ENCODE results near the gene PDZD2.
"Not testable (repeated sequence)": the region's sequence is repeated elsewhere in the genome, so short reads cannot be mapped to it uniquely, and the experiment has no call there.

Gene PDZD2

GRCh38 chr5:32051796-32052195, 412.9 kb downstream of the PDZD2 start:
- no peak for DNase-seq

- DNase-seq, result peak; percentile 10
Measured at GRCh38 chr5:32055891-32056866, 417.2 kb downstream of the PDZD2 start.

GRCh38 chr5:32057187-32058096, 418.5 kb downstream of the PDZD2 start:
- DNase-seq, result no peak

GRCh38 chr5:32058101-32058500, 419.2 kb downstream of the PDZD2 start:
- DNase-seq, result no peak

- DNase-seq, result no peak
Measured at GRCh38 chr5:32058997-32059396, 420.1 kb downstream of the PDZD2 start.

GRCh38 chr5:32059761-32060530, 421.0 kb downstream of the PDZD2 start:
- DNase-seq, result no peak

GRCh38 chr5:32061236-32061635, 422.3 kb downstream of the PDZD2 start:
- DNase-seq, result no peak

- DNase-seq, result no peak
Measured at GRCh38 chr5:32066448-32066847, 427.5 kb downstream of the PDZD2 start.

- DNase-seq, result no peak
Measured at GRCh38 chr5:32067774-32068470, 429.0 kb downstream of the PDZD2 start.

- no peak for DNase-seq
Measured at GRCh38 chr5:32068561-32068960, 429.6 kb downstream of the PDZD2 start.

- no peak for DNase-seq
Measured at GRCh38 chr5:32069396-32069795, 430.5 kb downstream of the PDZD2 start.

GRCh38 chr5:32071351-32071944, 432.5 kb downstream of the PDZD2 start:
- no peak for DNase-seq

GRCh38 chr5:32072054-32072453, 433.1 kb downstream of the PDZD2 start:
- no peak for DNase-seq

- DNase-seq, result no peak
Measured at GRCh38 chr5:32074401-32074800, 435.5 kb downstream of the PDZD2 start.

- DNase-seq, result no peak
Measured at GRCh38 chr5:32076699-32077695, 438.1 kb downstream of the PDZD2 start.

GRCh38 chr5:32078855-32079254, 439.9 kb downstream of the PDZD2 start:
- not testable (repeated sequence) for DNase-seq

- DNase-seq, result not testable (repeated sequence)
Measured at GRCh38 chr5:32080565-32080964, 441.6 kb downstream of the PDZD2 start.

GRCh38 chr5:32082701-32083100, 443.8 kb downstream of the PDZD2 start:
- DNase-seq, result no peak

- no peak for DNase-seq
Measured at GRCh38 chr5:32083981-32084430, 445.1 kb downstream of the PDZD2 start.
